Suprapubic skin (tissue), 4 donors: ENCODE data around the gene MRPL11. TPM values are rescaled to one million over a fixed set of nuclear protein-coding genes. Genes with fewer than 3 reads are reported as not detected.
A peak's percentile ranks its signal among the peaks of the same experiment; 100 is the strongest.

Experiments used
- DNase-seq, 2 donors: peaks; one replicate each; pipeline ENCODE4 v3.0.0-alpha.2; 2019; ENCODE audit warnings: low spot score in 2 of 2
- H3K27ac ChIP-seq: fragments of 200-600 bp; sonication (generic); one replicate; pipeline ENCODE4 v1.5.1; 2019
- H3K27me3 ChIP-seq: fragments of 200-600 bp; sonication (generic); one replicate; pipeline ENCODE4 v1.5.1; 2019
- H3K36me3 ChIP-seq: fragments of 200-600 bp; sonication (generic); one replicate; pipeline ENCODE4 v1.5.1; 2019
- H3K4me1 ChIP-seq: fragments of 200-600 bp; sonication (generic); one replicate; pipeline ENCODE4 v1.5.1; 2019
- H3K4me3 ChIP-seq: fragments of 200-600 bp; sonication (generic); one replicate; pipeline ENCODE4 v1.5.1; 2019; ENCODE audit warnings: mild to moderate bottlenecking
- H3K9me3 ChIP-seq: fragments of 200-600 bp; sonication (generic); one replicate; pipeline ENCODE4 v1.5.1; 2019
- CTCF ChIP-seq, 2 donors: fragments of 200-600 bp in 1 of 2; fragments of 450-650 bp in 1 of 2; sonication (generic) in 1 of 2; IDR thresholded peaks; one replicate each; pipeline ENCODE4 v1.5.1; 2016 to 2019; ENCODE audit warnings: antibody characterized with exemption in 2 of 2, mild to moderate bottlenecking in 1 of 2, moderate library complexity in 1 of 2
- EP300 ChIP-seq: sonication (generic); formaldehyde crosslinking; IDR thresholded peaks from one replicate; pipeline ENCODE4 v1.6.1; 2017; ENCODE audit warnings: antibody characterized with exemption
- POLR2A ChIP-seq, 2 donors: fragments of 450-650 bp; IDR thresholded peaks; one replicate each; pipeline ENCODE4 v1.6.1; 2017; ENCODE audit warnings: antibody characterized with exemption in 2 of 2, mild to moderate bottlenecking in 2 of 2, moderate library complexity in 2 of 2
- POLR2AphosphoS5 ChIP-seq, 3 donors: sonication (generic); formaldehyde crosslinking; IDR thresholded peaks; one replicate each; pipeline ENCODE4 v1.6.1; 2017; ENCODE audit warnings: antibody characterized with exemption in 3 of 3
- WGBS: methylation state at CpG from one replicate; pipeline ENCODE4 v1.1.5; 2018; 5-methylcytosine and 5-hydroxymethylcytosine counted together
- total RNA-seq, 4 donors: library from RNA; depleted of rRNA; stranded (reverse); fragments of >200 nt; gene quantifications; one replicate each; pipeline ENCODE4 v1.1.0, GENCODE V29; 2016

Gene MRPL11
- 10 to 100 TPM; 22.0 to 42.0 (median 28.0) TPM for total RNA-seq

DNA sequence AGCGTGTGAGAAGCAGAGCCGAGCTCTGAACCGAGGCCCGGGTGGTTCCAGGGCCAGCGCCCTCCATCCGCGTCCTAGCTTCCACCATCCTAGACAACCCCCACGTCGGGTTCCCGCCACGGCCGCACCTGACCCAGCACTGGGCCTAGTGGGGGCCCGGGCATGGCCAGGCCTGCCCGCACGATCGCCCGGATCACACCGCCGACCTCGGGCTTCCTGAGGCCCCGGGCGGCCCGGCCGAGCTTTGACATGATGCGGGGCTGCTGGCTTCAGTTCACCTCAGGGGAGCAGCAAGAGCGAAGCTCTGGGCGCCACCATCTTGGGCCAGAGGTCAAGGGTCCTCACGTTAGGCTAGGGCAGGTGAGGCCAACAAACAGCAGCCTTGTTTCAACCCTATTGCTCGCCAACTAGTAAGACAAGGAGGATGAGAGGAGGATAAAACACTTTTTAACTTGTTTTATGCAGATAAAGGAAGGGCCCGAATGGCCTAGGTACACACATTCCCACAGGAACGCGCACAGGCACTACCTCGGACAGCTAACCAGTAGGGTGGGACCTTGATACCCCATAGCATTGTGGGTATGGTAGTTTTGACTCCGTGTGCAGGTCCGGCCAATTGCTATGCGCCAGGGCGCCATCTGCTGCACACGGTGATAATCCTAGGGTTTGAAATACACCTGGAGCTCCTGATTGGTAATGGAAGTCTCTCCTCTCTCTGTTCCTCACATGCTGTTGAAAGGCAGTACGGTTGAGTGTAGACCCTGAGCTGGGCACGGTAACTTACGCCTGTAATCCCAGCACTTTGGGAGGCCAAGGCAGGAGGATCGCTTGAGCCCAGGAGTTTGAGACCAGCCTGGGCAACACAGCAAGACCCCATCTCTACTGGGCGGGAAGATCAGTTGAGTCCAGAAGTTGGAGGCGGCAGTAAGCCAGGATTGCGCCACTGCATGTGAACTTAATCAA lies at the start of gene MRPL11:
Gene MRPL11, minus strand, starts transcription at position 345 of the 963 bp plus-strand sequence. Its CDS starts 94 bp downstream, at position 251.
- H3K27me3 ChIP-seq, result no peaks in the 10 kb centered on the region
- DNase-seq, result peak; percentile 86 to 90
- peak within 1 kb of the TSS; percentile 98 for H3K4me3 ChIP-seq
- peaks cover 30% of the 10 kb centered on the region for H3K36me3 ChIP-seq
- H3K4me1 ChIP-seq, result peaks cover 11% of the 10 kb centered on the region
- H3K27ac ChIP-seq, result peak within 1 kb of the TSS; percentile 76
- H3K9me3 ChIP-seq, result no peaks in the 10 kb centered on the region
- TF ChIP-seq EP300 (no peak), CTCF (IDR thresholded peaks at IDR 0.05) (peak; percentile 8 to 63)
- WGBS, result 12% methylated on average over 27 of the region's 45 CpGs

- no peak overlapping the region for H3K27ac ChIP-seq
- TF ChIP-seq CTCF (IDR thresholded peaks at IDR 0.05), result no peak
- peaks cover 5% of the 10 kb centered on the region for H3K4me1 ChIP-seq
- H3K36me3 ChIP-seq, result peaks cover 48% of the 10 kb centered on the region
- no peak for DNase-seq
- no peak overlapping the region for H3K4me3 ChIP-seq
- no peaks in the 10 kb centered on the region for H3K9me3 ChIP-seq
- WGBS, result 76% methylated on average over 7 of the region's 7 CpGs
- no peaks in the 10 kb centered on the region for H3K27me3 ChIP-seq
Measured at GRCh38 chr11:66484806-66485380, 46.2 kb upstream of the MRPL11 start.

GRCh38 chr11:66480117-66480938 lies 41.7 kb upstream of the MRPL11 start, which contains the start of gene DPP3:
DPP3 (plus strand) TSS chr11:66480434; CDS start chr11:66482201, 1,767 bp downstream.
- H3K27me3 ChIP-seq, result no peaks in the 10 kb centered on the region
- H3K27ac ChIP-seq, result peak within 1 kb of the TSS; percentile 85
- peaks cover 16% of the 10 kb centered on the region for H3K4me1 ChIP-seq
- peak; percentile 15 to 90 (median 61) for TF ChIP-seq POLR2AphosphoS5 (IDR thresholded peaks at IDR 0.05)
- TF ChIP-seq POLR2A (IDR thresholded peaks at IDR 0.05), result peak in 1 of 2 donors; percentile 77
- no peak for TF ChIP-seq EP300
- no peak for TF ChIP-seq CTCF (IDR thresholded peaks at IDR 0.05)
- H3K9me3 ChIP-seq, result no peaks in the 10 kb centered on the region
- peak; percentile 98 to 99 for DNase-seq
- WGBS, result 1% methylated on average over 38 of the region's 62 CpGs
- peak within 1 kb of the TSS; percentile 58 for H3K4me3 ChIP-seq
- H3K36me3 ChIP-seq, result peaks cover 17% of the 10 kb centered on the region

DNA sequence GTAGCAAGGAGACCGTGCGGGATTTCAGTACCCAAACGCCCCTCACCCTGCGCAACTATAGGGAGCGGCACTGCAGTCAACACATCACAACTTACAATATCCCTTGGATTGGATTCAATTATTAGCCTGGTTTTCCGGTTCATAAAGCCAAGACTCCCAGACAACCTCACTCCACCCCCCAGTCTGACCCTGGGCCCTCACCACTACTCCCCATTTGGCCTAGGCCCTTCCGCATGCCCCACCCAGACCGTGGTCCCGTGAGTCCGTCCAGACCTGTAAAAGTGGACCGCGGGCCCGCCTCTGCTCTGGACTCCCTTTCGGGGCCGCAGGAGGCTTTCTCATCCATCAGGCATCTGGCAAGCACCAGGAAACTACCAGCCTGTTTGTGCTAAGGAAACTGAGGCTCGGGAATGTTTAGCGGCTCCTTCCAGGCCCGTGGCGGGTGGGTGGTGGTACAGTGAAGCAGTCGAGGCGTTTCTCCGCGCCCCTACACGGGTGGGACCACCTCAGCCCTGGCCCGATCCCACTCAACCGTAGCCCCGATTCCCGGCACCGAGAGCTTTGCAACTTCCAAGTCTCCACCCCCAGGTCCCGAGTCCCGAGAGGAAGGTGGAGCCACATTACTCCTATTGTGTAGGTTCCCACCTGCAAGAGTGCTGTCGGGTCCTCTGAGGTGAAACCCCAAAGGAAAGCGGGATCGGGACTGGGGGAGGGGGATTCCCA lies 40.9 kb upstream of the MRPL11 start:
- H3K27me3 ChIP-seq, result no peaks in the 10 kb centered on the region
- no peaks in the 10 kb centered on the region for H3K9me3 ChIP-seq
- DNase-seq, result no peak
- H3K36me3 ChIP-seq, result peaks cover 16% of the 10 kb centered on the region
- WGBS, result 0% methylated on average over 7 of the region's 34 CpGs
- H3K4me1 ChIP-seq, result peaks cover 16% of the 10 kb centered on the region
- TF ChIP-seq POLR2AphosphoS5 (IDR thresholded peaks at IDR 0.05), result no peak
- TF ChIP-seq POLR2A (IDR thresholded peaks at IDR 0.05), result no peak
- TF ChIP-seq CTCF (IDR thresholded peaks at IDR 0.05), result no peak
- no peak for TF ChIP-seq EP300
- H3K4me3 ChIP-seq, result peak overlapping the region; percentile 58
- peak overlapping the region; percentile 85 for H3K27ac ChIP-seq
